Measurements from ENCODE around the gene HYAL3.
"Not testable (repeated sequence)": the region's sequence is repeated elsewhere in the genome, so short reads cannot be mapped to it uniquely, and the experiment has no call there.

The HYAL3 gene

DNA sequence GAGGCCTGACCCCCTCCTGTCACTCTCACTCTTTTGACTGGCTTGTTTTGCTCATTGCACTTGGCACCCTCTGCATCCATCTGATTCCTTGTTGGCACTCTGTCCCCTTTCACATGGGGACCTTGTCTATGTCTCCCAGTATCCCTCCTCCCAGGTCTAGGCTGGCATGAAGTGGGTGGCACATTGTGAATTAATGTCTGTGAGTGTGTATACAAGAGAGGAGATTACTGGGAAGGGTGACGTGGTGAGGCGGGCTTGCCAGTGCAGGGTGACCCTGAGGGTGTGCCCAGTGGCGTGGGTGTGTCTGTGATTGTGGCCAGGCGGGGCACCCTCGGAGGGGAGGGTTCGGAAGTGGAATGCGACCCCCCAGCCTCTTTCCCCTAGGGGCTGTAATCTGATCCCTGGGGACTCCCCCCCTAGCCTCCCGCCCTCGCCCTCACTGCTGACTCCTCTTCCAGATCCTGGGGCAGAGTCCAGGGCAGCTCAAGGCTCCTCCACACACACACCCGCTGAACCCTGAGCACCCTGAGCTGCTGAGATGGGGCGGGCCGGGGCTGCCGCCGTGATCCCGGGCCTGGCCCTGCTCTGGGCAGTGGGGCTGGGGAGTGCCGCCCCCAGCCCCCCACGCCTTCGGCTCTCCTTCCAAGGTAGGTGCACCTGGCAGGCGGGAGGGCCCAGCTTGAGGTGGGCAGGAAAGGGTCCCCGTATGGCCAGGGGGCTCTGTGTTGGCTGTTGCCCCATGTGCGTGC, 30.3 kb downstream of the HYAL3 start, which contains the start of gene SEMA3B:
Gene SEMA3B (plus strand): TSS at position 445 of the 749 bp plus-strand sequence. CDS start 94 bp downstream, at position 539.
- no peak for DNase-seq

DNA sequence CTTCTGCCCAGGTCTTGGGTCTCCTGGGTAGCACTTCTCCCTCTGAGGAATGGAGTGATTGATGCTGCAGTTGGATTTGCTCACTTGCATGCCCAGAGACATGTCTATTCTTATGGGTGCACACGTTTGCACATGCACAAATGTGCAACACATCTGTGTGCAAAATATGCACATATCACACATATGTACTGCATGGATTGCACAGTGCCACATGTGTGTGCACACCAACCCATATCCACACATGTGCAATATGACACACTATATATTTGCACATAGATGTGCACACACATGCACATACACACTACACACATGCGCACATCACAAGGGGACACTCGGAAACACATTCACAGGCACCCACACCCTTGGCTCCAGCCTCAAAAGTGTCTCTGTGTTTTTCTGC, 30.9 kb downstream of the HYAL3 start:
- no peak for DNase-seq

DNA sequence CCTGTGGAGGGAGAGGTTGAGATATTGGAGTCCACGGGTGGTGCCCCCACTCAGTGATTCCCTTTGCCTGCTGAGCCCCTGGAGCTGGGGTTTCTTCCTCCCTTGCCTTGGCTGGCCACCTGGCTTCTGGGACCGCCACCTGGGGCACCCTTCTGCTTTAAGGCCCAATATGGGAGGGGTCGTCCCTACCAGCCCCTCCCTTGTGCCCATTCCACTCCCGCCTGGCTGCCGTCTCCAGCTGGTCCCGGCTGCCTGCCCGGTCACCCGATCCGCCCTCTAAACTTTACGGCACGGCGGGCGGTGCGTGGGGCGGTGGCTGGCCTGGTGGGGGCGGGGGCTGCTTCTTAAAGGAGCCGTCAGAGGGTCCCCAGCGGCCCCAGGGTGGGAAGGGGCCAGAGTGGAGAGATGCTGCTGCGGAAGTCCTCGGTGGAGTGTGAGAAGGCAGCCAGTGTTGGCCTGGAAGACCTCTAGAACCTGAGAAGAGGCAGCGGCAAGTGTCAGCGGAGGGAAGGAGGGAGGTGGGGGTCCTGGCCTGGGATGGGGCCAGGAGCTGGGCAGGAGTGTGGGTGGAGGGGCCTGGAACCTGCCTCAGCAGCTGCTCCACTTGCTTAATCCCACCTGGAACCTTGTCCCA, 31.8 kb downstream of the HYAL3 start:
- no peak for DNase-seq

DNA sequence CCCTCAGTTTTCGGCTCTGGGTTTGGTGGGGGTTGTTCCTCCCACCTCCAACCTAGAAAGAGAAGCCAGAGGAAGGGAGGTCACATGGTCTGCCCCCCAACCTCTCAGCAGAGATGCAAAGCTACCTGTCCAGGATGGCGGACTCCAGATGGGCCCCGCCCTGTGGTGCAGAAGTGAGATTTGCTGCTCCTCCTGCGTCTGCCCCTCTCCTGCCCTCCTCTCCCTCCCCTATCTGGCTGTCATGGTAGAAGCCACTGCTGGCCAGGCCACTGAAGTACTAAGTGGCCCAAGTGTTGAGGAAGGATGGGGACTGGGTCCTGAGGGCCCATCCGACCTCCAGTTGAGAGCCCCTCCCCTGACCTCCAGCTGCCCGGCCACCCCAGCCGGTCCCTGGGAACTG, 32.4 kb downstream of the HYAL3 start:
- no peak for DNase-seq

DNA sequence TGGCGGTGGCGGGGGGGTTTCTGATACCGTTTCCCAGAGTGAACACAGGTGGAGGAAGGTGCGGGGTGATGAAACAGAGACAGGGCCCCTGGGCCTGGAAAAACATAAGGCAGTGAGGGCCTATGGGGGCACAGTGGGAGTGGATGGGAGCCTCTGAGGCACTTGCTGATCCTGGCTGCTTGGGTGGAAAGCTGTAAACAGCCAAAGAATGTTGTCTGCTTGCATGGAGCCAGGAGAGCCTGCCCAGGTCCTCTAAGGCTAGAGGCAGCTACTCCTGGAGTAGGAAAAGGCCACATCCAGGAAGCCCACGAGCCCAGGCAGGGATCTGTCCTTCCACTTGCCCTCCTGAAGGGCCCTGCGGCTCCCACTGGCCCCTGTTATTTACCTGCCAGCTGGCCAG, 33.2 kb downstream of the HYAL3 start:
- DNase-seq: no peak

DNA sequence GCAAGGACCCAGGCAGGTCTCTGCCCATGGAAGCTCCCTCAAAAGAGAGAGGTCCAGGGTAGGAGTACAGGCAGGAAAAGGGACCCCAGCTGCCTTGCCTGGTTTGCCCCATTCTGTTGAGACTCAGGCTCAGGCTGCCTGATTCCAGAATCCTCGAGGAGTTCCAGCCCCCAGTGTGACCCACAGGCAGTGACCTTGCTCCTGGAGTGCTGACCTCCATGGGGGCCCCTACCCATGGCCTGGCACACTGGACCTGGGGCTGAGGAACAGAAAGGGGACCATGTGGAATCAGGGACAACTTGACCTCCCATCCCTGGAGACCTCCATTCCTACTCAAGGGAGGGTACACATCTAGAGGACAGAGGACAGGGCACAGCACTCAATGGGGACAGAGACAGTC, 33.6 kb downstream of the HYAL3 start:
- DNase-seq: no peak

DNA sequence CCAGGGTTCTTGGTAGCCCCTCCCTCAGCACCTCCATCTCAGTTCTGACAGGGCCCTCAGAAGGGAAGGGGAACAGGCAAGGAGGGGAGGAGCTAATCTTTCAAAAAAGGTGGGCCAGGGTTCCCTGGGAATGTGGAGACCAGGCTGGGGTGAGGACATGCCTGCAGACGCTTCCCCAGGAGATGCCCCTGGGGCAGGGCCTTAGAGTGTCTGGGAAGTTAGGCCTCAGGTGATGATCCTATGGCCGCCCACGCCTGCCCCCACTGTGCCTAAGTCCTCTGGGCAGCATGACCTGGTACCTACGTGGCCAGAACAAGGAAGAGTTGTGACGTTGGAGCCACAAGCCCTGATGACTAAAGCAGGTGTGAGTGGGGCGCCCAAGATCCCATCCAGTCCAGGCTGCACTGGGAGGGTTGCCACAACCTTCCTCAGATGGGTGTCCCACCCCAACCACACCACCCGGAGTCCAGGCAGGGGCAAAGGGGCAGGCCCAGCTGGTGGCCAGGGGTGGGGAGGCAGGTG, 34.2 kb downstream of the HYAL3 start:
- DNase-seq: no peak

DNA sequence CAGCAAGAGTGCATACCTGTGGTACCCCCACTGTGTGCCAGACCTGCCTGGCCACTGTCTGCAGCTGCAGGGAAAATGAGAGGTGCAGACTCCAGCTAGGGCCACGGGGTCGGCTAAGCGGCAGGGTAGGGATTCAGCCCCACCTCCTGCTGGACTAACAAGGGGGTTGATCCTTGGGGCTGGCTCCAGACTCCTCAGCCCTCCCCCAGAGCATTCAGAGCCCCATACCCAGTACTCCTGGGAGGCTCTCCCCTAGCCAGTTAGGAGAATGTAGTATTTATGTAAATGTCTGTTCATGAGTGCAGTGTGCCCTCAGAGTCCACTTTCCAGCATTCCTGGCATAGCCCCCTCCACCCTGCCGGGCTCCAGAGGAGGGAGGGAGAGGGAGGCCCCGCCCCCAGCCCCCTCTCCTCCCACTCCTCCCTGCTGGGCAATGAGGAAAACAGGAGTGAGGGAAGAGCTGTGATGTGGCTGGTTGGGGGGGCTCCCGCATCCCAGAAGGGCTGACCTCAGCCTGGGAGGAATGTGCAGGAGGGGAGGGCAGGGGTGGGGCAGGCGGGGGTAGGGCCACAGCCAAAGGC, 34.7 kb downstream of the HYAL3 start:
- no peak for DNase-seq

DNA sequence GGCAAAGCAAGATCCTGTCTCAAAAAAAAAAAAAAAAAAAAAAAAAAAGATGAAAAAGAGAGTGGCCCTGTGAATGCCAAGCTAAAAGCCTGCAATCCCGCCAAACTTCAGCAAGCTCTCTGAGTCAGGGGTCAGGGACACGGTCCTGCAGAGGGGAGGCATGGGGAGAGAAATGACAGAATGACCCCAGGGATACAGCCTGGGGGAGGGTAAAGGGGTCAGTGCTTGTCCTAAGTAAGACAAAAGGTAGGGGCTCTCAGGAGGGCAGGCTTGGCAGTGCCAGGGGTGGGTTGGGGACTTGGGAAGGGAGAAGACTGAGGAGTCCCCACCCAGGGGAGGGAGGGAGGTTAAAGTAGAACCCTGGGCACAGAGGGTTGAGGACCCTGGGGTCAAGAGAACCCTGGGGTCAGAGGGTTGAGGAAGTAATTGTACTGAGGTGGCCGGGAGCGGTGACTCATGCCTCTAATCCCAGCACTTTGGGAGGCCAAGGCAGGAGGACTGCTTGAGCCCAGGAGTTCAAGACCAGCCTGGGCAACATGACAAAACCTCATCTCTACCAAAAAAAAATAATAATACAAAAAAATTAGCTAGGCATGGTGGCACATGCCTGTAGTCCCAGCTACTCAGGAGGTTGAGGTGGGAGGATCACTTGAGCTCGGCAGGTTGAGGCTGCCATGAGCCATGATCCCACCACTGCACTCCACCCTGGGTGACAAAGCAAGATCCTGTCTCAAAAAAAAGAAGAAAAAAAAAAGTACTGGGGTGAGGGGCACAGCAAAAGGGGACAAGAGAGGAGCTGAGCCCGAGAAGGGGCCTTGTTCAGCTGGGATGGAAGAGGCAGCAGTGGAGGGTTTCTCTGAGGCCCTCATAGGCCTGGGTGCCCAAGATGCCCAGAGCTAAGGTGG, 35.5 kb downstream of the HYAL3 start:
- no peak for DNase-seq

DNA sequence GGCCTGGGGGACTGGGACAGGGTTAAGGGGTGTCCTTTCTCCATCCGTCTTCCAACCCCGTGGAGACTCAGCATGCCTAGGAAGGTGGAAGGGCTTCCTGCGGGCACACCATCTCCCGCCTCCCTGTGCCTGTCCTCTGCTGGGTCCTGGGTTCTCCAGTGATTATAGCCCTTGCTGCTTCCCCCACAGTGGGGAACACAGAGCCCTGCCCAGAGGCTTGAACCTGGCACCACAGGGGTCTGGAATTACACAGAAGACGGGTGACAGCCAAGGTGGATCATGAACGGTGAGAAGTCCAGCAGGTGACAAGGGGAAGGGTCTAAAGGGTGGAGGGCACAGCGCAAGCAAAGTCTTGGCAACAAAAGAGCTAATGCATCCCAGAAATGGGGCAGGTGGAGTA, 36.4 kb downstream of the HYAL3 start:
- no peak for DNase-seq

DNA sequence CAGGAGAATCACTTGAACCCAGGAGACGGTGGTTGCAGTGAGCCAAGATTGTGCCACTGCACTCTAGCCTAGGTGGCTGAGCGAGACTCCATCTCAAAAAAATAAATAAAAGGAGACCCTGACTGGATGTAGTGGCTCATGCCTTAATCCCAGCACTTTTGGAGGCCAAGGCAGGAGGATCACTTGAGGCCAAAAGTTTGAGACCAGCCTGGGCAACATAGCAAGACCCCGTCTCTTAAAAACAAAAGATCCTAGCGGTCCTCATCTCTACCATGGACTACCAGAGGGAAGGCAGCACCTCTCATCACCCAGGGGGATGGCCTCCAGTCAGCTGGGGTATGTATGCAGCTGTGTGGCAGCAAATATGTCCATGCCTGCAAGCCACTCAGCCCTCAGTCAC, 37.0 kb downstream of the HYAL3 start:
- not testable (repeated sequence) for DNase-seq

DNA sequence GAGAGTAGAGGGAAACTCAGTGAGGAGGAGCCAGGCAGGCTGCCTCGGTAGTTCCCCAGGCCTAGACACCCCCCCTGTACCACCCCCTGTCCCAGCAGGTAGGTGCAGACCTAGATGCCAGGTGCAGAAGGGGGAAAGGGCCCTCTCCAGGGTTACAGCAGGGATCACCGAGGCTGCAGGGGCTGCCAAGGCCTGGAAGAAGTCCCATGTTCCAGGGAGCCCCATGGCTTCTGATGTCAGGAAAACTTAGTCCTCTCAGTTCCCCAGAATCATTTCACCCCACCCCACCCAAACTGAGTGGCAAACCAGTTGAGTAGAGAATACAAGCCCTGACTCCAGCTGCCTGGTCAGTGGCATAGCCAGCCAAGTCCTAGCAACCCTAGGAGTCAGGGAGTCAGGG, 37.7 kb downstream of the HYAL3 start:
- no peak for DNase-seq

DNA sequence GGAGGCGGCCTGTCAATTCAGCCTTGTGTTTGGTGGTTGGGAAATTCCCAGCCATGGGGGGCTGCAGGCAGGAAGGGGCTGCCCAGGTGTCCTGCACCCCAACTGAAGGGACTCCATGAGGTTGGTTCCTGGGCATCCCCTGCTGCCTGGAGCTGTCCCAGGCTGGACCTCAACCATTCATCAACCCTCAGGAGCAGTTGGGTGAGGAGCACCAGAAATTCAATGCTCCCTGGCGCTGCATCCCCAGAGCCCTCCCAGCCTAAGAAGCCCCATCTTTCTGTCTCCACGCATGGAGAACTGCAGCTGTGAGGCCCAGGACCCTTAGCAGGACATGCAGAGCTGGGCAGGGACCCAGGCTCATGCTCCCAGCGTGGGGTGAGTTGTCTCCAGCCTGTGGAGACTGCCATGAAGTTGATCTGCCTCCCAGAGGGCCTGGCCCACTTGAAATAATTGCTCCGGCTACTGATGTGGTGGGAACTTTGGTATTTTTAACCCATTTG, 38.2 kb downstream of the HYAL3 start:
- DNase-seq: no peak

DNA sequence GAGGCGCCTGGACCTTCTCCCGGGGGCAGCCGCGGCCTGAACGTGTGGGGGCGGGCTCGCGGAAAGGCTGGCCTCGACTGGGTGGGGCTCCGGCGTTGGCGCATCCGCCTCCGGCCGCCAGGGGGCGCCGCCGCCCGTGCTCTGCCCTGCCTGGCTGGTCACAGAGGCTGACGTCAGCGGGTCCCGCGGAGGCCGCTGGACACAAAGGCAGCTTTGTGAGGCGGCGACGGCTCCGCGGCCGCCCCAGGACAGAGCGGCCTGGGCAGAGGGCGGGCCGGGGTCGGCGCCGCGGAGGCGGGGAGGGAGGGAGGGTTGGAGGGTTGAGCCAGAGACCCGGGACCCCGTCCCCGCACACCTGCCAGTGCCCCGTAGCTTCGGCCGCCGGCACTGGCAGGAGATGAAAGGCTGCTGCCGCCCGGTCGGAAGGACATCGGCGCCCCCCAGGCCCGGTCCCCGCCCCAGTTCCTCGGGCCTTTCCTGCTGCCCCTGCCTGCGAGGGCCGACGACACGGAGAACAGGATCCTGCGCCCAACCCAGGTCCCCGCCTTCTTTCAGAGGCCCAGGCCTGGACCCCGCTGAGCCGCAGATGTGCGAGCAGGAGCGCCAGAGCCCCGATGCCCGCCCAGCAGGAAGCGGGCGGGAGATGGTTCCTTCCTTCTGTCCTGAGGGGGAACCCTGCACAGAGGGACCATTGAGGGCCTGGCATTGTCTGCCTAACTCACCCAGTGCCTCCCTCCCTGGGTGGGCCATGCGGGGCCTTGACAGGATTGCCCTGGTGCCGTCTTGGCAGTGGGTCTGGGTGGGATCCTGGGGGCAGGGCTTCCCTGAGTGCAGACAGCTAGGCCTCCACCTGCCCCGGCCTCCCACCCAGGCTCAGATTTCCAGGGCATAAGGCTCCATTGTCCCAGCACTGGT, 38.9 kb downstream of the HYAL3 start:
- no peak for DNase-seq

DNA sequence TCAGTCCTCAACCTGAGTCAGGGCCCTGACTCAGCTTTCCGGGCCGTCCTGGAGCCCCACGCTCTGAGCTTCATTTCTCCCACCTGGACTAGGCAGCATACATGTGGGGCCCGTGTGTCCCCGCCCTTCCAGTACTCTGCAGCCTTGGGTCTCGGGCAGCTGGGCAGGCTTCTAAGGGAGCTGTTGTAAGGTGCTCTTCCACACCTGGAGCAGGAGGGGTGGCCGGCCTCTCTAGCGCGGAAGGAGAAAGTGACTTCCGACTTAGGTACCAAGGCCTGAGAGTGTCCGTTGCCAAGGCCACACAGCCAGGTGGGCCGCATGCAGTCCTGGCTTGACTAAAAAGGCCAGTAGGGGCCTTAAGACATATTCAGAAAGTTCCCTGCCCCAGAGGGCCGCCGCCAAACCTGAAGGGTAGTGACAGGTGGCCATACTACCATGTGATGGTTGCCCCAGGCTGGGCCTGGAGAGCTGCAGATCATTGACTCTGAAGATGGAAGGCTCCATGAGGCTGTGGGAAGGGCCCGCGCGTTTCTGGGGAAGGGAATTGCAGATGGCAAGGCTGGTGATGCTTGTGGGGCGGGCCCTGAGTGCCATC, 39.7 kb downstream of the HYAL3 start:
- no peak for DNase-seq

DNA sequence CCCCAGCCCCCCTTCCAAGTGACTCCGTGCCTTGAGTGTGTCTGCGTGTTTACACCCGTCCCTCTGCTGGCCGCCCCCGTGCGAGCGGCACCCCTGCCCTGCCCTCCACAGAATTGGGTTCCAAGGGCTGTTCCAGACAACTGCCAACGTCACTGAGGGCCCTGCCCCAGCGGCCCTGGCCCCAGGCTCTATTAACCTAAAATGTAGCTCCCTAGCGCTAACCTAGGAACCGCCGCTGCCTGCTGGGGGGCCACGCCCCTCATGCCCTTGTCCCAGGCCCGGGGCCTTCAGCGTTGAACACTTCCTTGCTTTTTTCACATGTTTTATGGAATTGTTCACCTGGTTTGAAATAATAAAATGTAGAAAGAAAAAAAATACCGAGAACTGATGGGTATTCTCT, 40.2 kb downstream of the HYAL3 start:
- DNase-seq: no peak

DNA sequence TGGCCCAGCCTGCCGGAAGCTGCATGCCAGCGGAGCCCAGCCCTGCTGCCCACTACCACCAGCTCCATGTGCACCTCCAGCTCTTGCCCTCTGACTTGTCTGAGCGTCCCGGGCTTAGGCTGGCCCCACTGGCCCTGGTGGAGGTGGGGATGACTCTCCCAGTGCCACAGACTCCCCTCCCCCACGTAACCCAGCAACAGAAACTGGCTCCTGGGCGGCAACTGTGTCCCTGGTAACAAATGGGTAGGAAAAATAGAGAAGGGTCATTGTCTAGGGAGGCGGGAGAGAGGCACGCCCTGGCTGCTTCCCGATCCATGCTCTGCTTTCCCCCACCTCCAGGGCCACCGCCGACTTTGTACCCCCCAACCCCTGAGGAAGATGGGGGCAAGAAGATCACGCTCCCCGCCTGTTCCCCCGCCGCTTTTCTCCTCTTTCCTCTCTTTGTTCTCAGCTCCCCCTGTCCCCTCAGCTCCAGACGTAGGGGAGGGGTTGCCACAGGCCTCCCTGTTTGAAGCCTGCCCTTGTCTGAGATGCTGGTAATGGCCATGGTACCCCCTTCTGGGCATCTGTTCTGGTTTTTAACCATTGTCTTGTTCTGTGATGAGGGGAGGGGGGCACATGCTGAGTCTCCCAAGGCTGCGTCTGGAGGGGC, 41.0 kb downstream of the HYAL3 start:
- no peak for DNase-seq

DNA sequence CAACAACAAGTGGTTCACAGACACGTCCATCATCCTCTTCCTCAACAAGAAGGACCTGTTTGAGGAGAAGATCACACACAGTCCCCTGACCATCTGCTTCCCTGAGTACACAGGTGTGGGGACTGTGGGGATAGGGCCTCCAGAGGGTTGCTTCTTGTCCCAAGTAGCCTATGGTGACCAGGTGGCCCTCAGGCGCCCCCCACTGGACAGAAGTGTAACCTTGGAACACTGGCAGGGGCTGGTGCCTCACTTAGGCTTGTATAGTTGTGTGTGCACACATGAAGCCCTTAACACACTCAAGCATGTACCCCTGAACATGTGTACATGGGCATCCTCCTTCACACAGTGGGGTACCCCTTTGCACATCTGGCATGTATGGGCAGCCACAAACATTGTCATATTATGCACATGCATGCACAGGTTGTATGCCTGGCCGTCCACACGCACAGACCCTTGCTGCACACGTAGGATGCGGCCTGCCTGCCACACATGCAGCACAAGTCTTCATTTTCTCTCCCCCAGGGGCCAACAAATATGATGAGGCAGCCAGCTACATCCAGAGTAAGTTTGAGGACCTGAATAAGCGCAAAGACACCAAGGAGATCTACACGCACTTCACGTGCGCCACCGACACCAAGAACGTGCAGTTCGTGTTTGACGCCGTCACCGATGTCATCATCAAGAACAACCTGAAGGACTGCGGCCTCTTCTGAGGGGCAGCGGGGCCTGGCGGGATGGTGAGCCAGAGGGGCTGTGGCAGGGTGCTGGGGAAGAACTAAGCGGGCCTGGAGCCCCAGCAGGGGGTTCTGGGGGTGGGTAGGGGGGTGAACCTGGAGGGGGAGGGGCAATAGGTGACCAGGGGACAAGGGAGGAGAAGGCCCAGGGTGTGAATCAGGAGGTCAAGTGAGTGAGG, 42.0 kb downstream of the HYAL3 start:
- DNase-seq: no peak

DNA sequence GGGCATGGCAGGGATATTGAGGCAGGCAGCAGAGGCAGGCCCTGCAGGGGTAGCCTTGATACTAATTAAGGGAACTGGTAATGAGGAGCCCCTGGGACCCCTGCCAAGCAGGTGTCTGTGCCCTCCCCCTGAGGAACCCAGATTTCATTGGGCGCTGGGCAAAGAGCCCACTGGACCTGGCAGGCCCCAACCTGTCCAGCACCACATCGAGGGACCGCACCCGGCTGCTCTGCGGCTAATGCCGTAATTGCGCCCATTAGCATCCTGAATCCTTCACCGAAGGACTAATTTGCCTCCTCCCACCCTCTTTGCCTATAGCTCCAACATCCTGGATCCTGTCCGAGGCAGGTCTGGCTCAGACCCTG, 44.0 kb downstream of the HYAL3 start:
- no peak for DNase-seq

Measured in NCI-H1694 (cell line).